DMS 273 (cell line): Measurements from ENCODE around the gene TIRAP.

ENCODE experiments used
- DNase-seq: peaks from one replicate; lab custom pipeline; 2025; ENCODE audit not compliant: unreplicated experiment; lab: John Stamatoyannopoulos, UW

TIRAP gene

GRCh38 chr11:126319374-126319740 lies 36.5 kb downstream of the TIRAP start:
- DNase-seq, result no peak

- no peak for DNase-seq
Measured at GRCh38 chr11:126322996-126323395, 40.1 kb downstream of the TIRAP start.

- no peak for DNase-seq
Measured at GRCh38 chr11:126327281-126328000, 44.5 kb downstream of the TIRAP start.

GRCh38 chr11:126328001-126328390 lies 45.1 kb downstream of the TIRAP start:
- DNase-seq, result no peak

- DNase-seq, result no peak
Measured at GRCh38 chr11:126328444-126328843, 45.6 kb downstream of the TIRAP start.

- DNase-seq, result no peak
Measured at GRCh38 chr11:126328938-126329643, 46.2 kb downstream of the TIRAP start.

- no peak for DNase-seq
Measured at GRCh38 chr11:126329644-126330211, 46.8 kb downstream of the TIRAP start.

GRCh38 chr11:126331286-126331685 lies 48.4 kb downstream of the TIRAP start:
- no peak for DNase-seq

- DNase-seq, result peak; percentile 71
Measured at GRCh38 chr11:126332221-126332711, 49.4 kb downstream of the TIRAP start.

GRCh38 chr11:126333142-126333541 lies 50.2 kb downstream of the TIRAP start:
- DNase-seq, result no peak

- no peak for DNase-seq
Measured at GRCh38 chr11:126334659-126335462, 52.0 kb downstream of the TIRAP start.

GRCh38 chr11:126335463-126335760 lies 52.5 kb downstream of the TIRAP start:
- no peak for DNase-seq

- no peak for DNase-seq
Measured at GRCh38 chr11:126336138-126336541, 53.2 kb downstream of the TIRAP start.

- no peak for DNase-seq
Measured at GRCh38 chr11:126336671-126337101, 53.8 kb downstream of the TIRAP start.

- DNase-seq, result no peak
Measured at GRCh38 chr11:126337126-126337473, 54.2 kb downstream of the TIRAP start.

GRCh38 chr11:126337474-126338241 lies 54.8 kb downstream of the TIRAP start:
- no peak for DNase-seq

GRCh38 chr11:126338346-126339055 lies 55.6 kb downstream of the TIRAP start:
- DNase-seq, result no peak

GRCh38 chr11:126339073-126339862 lies 56.4 kb downstream of the TIRAP start:
- DNase-seq, result no peak

GRCh38 chr11:126339863-126340434 lies 57.1 kb downstream of the TIRAP start:
- DNase-seq, result no peak
